ENCODE results near the gene RPL10A.
"Not testable (repeated sequence)": the region's sequence is repeated elsewhere in the genome, so short reads cannot be mapped to it uniquely, and the experiment has no call there.

RPL10A gene

DNA sequence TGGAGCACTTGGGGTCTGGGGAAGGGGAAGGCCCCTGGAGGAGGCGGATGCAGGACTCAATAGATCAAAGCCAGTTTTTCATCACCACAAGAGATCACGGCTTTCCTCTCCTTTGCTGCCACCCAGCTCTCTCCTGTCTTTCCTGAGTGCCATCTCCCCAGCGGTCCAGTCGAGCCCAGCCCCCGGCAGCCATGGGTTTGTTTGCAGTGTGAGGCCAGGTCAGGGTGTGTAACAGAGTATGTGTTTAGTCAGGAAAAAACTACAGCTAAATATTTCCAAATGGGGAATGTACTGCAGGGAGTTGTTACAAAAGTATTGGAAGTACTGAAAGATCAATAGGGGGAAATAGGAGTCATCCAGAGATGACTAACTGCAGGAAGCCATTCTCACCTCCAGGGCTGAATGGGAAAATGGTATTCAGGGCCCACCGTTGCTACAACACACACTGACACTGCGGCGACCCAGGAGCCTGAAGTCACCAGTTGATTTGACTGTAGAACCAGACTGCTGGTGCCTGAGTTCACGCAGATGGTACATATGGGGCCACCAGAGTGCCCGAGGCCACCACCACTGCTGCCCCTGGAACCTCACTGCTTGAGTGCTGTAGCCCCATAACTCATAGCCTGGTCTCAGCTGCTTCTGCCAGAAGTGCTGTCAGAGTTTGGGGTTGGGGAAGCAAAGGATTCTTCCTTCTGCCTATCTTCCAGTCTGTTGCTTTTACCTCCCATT lies 39.6 kb upstream of the RPL10A start:
- TF ChIP-seq, protein P1, sequence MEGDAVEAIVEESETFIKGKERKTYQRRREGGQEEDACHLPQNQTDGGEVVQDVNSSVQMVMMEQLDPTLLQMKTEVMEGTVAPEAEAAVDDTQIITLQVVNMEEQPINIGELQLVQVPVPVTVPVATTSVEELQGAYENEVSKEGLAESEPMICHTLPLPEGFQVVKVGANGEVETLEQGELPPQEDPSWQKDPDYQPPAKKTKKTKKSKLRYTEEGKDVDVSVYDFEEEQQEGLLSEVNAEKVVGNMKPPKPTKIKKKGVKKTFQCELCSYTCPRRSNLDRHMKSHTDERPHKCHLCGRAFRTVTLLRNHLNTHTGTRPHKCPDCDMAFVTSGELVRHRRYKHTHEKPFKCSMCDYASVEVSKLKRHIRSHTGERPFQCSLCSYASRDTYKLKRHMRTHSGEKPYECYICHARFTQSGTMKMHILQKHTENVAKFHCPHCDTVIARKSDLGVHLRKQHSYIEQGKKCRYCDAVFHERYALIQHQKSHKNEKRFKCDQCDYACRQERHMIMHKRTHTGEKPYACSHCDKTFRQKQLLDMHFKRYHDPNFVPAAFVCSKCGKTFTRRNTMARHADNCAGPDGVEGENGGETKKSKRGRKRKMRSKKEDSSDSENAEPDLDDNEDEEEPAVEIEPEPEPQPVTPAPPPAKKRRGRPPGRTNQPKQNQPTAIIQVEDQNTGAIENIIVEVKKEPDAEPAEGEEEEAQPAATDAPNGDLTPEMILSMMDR (IDR thresholded peaks at IDR 0.05; ENCODE audit: low read depth, low read length), result no peak
- peak overlapping the region; percentile 30 for H3K4me3 ChIP-seq (ENCODE audit: low read depth, low read length)

DNA sequence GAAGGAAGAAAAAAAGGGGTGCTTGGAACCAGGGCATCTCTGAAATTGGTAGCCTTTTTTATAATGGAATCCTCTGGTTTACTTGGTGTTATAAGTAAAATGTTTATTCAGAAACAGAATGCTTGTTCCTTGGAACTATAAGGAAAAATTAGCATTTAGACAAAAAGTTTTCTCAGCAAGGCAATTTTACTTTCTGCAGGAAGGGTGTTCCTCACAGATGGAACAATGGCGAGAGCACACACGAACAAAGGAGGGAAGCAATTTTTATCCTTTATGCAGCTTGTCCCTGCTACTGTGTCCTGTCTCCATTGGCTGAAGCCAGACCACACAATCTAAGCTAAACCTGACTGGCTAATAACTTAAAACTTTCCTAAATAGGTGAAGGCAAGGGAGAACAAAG lies 38.7 kb upstream of the RPL10A start:
- no peak overlapping the region for H3K4me3 ChIP-seq (ENCODE audit: low read depth, low read length)
- TF ChIP-seq, protein P1 (IDR thresholded peaks at IDR 0.05; ENCODE audit: low read depth, low read length), result no peak

DNA sequence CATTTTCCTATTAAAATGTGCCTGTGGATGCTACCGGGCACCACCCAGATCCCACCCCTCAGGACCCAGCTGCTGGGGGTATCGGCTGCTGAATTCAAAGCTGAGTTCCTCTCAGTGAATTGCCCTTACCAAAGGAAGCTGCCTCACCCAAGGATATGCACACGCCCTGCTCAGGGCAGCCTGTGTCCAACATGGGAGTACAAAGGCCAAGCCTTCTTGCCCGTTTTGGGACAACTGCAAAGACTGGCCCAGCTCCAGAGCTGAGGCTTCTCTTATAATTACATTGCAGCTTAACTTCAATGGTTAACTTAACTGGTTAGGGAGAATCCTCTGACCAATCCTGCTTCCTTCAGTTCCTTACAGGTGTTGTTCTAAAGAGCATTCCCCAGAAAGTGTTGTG lies 35.9 kb upstream of the RPL10A start:
- TF ChIP-seq, protein P1 (IDR thresholded peaks at IDR 0.05; ENCODE audit: low read depth, low read length), result no peak
- H3K4me3 ChIP-seq (ENCODE audit: low read depth, low read length), result no peak overlapping the region

DNA sequence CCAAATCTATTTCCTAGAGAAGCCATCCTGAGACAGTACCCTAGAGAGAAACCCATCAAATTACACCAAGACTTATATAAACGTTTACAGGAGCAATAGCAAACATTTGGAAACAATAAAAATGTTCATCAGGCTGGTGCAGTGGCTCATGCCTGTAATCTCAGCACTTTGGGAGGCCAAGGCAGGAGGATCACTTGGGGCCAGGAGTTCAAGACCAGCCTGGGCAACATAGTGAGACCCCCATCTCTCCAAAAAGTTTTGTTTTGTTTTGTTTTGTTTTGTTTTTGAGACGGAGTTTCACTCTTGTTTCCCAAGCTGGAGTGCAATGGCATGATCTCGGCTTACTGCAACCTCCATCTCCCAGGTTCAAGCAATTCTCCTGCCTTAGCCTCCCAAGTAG lies 35.5 kb upstream of the RPL10A start:
- H3K4me3 ChIP-seq (ENCODE audit: low read depth, low read length), result not testable (repeated sequence)

DNA sequence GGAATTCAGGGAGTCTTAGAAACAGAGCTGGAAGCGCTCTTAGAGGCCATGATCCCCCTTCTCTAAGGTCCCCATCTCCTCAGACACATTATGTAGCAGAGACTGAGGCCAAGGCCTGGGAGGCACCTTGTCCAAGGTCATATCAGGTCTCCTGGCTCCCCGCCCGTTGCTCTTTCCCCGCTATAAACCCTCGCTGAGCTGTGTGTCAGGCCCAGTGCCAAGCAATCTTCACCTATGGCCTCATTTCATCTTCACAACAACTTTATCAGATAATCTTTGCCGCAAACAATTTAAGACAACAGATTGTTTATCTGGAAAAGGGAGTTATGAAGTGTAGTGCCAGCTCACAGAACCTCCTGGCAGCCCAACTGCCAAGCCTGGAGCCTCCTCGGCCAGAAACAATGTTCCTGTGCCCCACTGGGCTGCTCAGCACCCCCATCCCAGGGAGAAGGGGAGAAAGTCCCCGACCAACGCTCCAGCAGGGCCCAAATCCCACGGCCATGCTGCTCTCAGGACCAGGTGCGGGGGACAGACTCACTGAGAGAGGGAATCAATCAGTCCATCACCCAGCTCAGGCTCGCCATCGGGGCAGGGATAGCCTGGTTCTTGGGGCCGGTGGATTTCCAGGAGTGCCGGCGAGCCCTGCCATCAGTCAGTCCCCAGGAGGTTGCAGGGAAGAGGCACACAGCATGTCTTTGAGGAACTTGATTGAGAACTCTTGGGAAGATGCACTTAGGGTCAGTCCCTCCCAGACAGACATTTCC lies 32.9 kb upstream of the RPL10A start:
- no peak overlapping the region for H3K4me3 ChIP-seq (ENCODE audit: low read depth, low read length)
- TF ChIP-seq, protein P1 (IDR thresholded peaks at IDR 0.05; ENCODE audit: low read depth, low read length), result no peak

DNA sequence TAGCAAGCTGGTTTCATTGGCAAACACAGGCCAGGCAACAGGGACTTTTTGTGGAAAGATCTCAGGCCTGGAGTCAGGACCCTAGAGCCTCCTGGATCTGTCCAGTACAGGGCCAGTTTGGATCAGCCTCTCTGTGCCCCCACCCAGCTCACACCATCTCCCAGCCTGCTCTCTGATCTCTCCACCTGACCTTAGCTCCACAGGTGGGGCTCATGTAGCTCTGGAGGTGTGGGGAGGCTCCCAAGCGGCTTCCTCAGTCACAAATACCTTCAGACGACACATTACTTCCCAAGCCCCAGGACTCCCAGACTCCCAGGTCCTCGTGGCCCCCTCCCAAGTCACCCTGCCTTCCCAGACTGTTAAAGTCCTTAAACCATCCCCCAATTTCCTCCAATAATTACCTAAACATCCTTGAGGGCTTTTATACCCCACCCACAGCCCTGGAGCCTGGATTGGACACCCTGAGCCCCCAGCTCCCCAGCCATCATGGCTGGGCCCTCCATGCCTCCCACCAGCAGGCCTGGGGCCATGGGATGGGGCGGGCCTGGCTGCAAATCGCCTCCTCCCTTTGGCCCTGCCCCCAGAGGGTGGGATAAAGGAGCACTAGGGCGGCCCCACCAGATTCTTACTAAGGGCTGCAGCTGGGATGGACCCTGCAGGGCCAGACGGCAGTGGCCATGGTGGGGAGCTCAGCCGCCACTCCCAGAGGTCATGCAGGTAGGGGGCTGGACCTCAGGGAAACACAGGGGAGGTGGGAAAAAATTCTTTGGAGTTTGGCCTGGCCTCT lies 31.9 kb upstream of the RPL10A start:
- no peak overlapping the region for H3K4me3 ChIP-seq (ENCODE audit: low read depth, low read length)
- TF ChIP-seq, protein P1 (IDR thresholded peaks at IDR 0.05; ENCODE audit: low read depth, low read length), result no peak

DNA sequence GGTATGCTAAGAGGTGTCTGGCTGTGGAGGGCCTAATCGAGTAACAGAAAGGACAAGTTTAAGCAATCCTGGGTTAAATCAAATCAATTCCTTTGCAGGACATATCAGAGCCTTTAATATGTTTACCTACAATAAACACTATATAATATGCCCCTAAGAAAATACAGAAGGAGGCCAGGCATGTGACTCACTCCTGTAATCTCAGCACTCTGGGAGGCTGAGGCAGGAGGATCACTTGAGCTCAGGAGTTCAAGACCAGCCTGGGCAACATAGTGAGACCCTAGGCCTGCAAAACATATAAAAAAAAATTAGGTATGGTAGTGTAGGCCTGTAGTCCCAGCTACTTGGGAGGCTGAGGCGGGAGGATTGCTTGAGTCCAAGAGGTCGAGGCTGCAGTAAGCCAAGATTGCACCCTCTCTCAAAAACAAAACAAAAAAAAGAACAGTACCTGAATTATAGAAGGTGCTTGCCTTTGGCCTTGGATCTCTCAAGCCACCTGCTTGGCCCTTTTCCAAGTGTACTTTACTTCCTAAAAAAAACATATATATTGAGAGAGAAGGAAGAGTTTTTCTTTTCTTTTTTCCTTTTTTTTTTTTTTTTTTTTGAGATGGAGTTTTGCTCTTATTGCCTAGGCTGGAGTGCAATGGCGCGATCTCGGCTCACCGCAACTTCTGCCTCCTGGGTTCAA lies 29.7 kb upstream of the RPL10A start:
- H3K4me3 ChIP-seq (ENCODE audit: low read depth, low read length), result not testable (repeated sequence)
